Neural crest cell (in vitro differentiated cells): ENCODE data around the gene MYL4. TPM values are rescaled to one million over a fixed set of nuclear protein-coding genes. Genes with fewer than 3 reads are reported as not detected.

ENCODE experiments used
- DNase-seq: peaks from one replicate; pipeline ENCODE4 v3.0.0; 2021; ENCODE audit warnings: low read depth, mixed read lengths, low spot score
- H3K27ac Mint-ChIP-seq: one replicate; pipeline ENCODE4 v1.8.0; 2021; ENCODE audit warnings: mild to moderate bottlenecking, mixed read lengths; ENCODE audit not compliant: unreplicated experiment
- H3K27me3 Mint-ChIP-seq: 2 replicates; pipeline ENCODE4 v1.8.0; 2021; ENCODE audit warnings: low read depth, mild to moderate bottlenecking, mixed read lengths
- H3K36me3 Mint-ChIP-seq: 2 replicates; pipeline ENCODE4 v1.8.0; 2021; ENCODE audit warnings: low read depth, mild to moderate bottlenecking, mixed read lengths
- H3K4me1 Mint-ChIP-seq: 2 replicates; pipeline ENCODE4 v1.8.0; 2021; ENCODE audit warnings: mixed read lengths
- H3K4me3 Mint-ChIP-seq: one replicate; pipeline ENCODE4 v1.8.0; 2021; ENCODE audit warnings: mild to moderate bottlenecking, mixed read lengths
- H3K9me3 Mint-ChIP-seq: 2 replicates; pipeline ENCODE4 v1.8.0; 2021; ENCODE audit warnings: mixed read lengths
- total RNA-seq: library from RNA; stranded (reverse); gene quantifications from 2 replicates; pipeline ENCODE4 v1.2.1, GENCODE V29; 2021
- TF ChIP-seq, protein P1 (sequence below): fragments of 200-600 bp; sonication (generic); conservative IDR thresholded peaks from 2 replicates; pipeline ENCODE4 v1.5.0; 2021; ENCODE audit warnings: antibody characterized with exemption, mild to moderate bottlenecking

MYL4 gene
- total RNA-seq, 1 donor from 2014 or later: not detected

- no peak overlapping the region for H3K4me3 Mint-ChIP-seq
- peaks cover 6% of the 10 kb centered on the region for H3K4me1 Mint-ChIP-seq
- TF ChIP-seq, protein P1, sequence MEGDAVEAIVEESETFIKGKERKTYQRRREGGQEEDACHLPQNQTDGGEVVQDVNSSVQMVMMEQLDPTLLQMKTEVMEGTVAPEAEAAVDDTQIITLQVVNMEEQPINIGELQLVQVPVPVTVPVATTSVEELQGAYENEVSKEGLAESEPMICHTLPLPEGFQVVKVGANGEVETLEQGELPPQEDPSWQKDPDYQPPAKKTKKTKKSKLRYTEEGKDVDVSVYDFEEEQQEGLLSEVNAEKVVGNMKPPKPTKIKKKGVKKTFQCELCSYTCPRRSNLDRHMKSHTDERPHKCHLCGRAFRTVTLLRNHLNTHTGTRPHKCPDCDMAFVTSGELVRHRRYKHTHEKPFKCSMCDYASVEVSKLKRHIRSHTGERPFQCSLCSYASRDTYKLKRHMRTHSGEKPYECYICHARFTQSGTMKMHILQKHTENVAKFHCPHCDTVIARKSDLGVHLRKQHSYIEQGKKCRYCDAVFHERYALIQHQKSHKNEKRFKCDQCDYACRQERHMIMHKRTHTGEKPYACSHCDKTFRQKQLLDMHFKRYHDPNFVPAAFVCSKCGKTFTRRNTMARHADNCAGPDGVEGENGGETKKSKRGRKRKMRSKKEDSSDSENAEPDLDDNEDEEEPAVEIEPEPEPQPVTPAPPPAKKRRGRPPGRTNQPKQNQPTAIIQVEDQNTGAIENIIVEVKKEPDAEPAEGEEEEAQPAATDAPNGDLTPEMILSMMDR: no peak
- H3K27ac Mint-ChIP-seq: no peak overlapping the region
- no peaks in the 10 kb centered on the region for H3K9me3 Mint-ChIP-seq
- peaks cover 4% of the 10 kb centered on the region for H3K27me3 Mint-ChIP-seq
- H3K36me3 Mint-ChIP-seq: no peaks in the 10 kb centered on the region
- DNase-seq: no peak
Observed at GRCh38 chr17:47205419-47205963, 3.7 kb upstream of the MYL4 start.

- TF ChIP-seq, protein P1: no peak
- no peaks in the 10 kb centered on the region for H3K9me3 Mint-ChIP-seq
- peaks cover 7% of the 10 kb centered on the region for H3K4me1 Mint-ChIP-seq
- no peak overlapping the region for H3K27ac Mint-ChIP-seq
- no peak for DNase-seq
- no peaks in the 10 kb centered on the region for H3K36me3 Mint-ChIP-seq
- H3K27me3 Mint-ChIP-seq: peaks cover 4% of the 10 kb centered on the region
- H3K4me3 Mint-ChIP-seq: no peak overlapping the region
Observed at GRCh38 chr17:47207143-47208067, 1.7 kb upstream of the MYL4 start.

GRCh38 chr17:47209499-47209898, 351 bp downstream of the MYL4 start:
- no peak for DNase-seq
- Mint-ChIP-seq H3K27ac (no peak overlapping the region), H3K9me3 (no peaks in the 10 kb centered on the region), H3K4me1 (peaks cover 7% of the 10 kb centered on the region), H3K4me3 (no peak overlapping the region), H3K36me3 (no peaks in the 10 kb centered on the region), H3K27me3 (peaks cover 4% of the 10 kb centered on the region)
- TF ChIP-seq, protein P1: no peak

DNA sequence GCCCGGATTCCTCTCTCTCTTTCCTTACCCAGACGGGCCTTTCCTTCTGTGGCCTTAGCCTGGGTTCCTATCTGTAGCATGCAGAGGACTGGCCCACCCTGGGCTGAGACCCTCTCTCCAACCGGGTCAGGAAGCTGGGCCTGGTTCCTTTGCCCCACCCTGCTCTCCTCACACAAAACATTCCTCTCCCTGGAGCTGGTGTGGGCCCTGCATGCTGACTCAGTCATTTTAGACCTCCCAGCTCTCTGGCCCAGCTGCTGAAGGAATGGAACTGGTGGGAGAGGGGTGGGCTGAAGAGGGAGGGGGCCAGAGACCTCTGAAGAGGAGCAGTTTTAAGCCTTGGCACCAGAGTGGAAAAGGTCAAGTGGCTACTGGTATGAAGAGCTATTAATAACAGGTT, 957 bp downstream of the MYL4 start:
- no peaks in the 10 kb centered on the region for H3K9me3 Mint-ChIP-seq
- H3K4me3 Mint-ChIP-seq: no peak overlapping the region
- H3K27me3 Mint-ChIP-seq: peaks cover 5% of the 10 kb centered on the region
- no peaks in the 10 kb centered on the region for H3K36me3 Mint-ChIP-seq
- no peak overlapping the region for H3K27ac Mint-ChIP-seq
- TF ChIP-seq, protein P1: no peak
- peaks cover 4% of the 10 kb centered on the region for H3K4me1 Mint-ChIP-seq
- no peak for DNase-seq

- Mint-ChIP-seq H3K36me3 (no peaks in the 10 kb centered on the region), H3K4me1 (peaks cover 4% of the 10 kb centered on the region), H3K27ac (no peak overlapping the region), H3K9me3 (no peaks in the 10 kb centered on the region), H3K4me3 (no peak overlapping the region), H3K27me3 (peaks cover 6% of the 10 kb centered on the region)
- DNase-seq: no peak
- TF ChIP-seq, protein P1: no peak
Observed at GRCh38 chr17:47210779-47211178, 1.6 kb downstream of the MYL4 start.
